OCI-LY1 (cell line): Measurements from ENCODE around the gene SMAD7.

Source experiments
- EZH2 ChIP-seq: fragments of 200-600 bp; sonication (generic), shearing (Covaris generic); IDR thresholded peaks from 2 replicates; pipeline ENCODE4 v1.8.0; 2017; ENCODE audit warnings: borderline replicate concordance, mixed run types, mild to moderate bottlenecking, antibody characterized with exemption, low read length, moderate library complexity, mixed read lengths
- TF ChIP-seq, protein P1 (sequence below): fragments of 200-600 bp; sonication (generic), shearing (Covaris generic); IDR thresholded peaks from 2 replicates; pipeline ENCODE4 v1.5.1; 2017; ENCODE audit warnings: mild to moderate bottlenecking, antibody characterized with exemption, low read length, moderate library complexity, mixed read lengths

DNA sequence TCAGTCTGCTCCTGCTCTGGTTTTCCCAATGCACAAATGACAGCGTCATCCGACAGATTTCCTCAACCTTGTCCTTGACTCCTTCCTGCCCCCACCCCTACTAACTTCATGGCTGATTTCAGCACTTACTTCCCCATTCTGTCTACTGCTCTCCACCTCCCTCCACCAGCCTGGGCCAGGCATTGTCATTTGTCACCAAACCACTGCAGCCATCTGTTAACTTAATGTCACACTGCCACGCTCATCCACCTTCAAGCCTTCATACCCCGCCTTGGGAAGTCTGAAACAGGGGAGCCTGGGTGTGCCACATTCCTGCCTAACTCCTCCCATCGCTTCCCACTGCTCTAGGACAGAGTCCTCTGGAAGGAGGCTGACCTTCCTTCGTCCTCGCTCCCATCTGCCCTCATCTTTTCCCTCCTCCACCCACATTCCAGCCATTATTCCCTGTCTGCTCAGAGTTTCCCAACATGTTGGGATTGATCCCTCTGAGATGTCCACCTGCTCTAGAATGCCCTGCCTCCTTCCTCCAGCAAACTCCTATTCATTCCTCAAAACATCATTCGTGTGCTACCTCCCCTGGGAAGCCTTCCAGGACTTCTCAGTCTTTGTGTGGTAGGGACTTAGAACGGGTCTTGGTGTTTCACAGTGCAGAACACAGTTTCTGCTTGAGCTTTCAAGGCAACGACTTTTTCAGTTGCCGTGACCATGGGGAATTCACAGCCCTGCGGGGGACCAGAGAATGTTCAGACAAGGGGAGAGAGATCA lies 42.2 kb upstream of the SMAD7 start:
- TF ChIP-seq, protein P1, sequence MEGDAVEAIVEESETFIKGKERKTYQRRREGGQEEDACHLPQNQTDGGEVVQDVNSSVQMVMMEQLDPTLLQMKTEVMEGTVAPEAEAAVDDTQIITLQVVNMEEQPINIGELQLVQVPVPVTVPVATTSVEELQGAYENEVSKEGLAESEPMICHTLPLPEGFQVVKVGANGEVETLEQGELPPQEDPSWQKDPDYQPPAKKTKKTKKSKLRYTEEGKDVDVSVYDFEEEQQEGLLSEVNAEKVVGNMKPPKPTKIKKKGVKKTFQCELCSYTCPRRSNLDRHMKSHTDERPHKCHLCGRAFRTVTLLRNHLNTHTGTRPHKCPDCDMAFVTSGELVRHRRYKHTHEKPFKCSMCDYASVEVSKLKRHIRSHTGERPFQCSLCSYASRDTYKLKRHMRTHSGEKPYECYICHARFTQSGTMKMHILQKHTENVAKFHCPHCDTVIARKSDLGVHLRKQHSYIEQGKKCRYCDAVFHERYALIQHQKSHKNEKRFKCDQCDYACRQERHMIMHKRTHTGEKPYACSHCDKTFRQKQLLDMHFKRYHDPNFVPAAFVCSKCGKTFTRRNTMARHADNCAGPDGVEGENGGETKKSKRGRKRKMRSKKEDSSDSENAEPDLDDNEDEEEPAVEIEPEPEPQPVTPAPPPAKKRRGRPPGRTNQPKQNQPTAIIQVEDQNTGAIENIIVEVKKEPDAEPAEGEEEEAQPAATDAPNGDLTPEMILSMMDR: no peak
- no peak for TF ChIP-seq EZH2
